MM.1S (cell line): ENCODE measurements around the gene TACR2.

Source experiments
- CTCF ChIP-seq: fragments of 300-600 bp; sonication (generic); IDR thresholded peaks from 2 replicates; pipeline ENCODE4 v1.5.1; 2016; ENCODE audit warnings: antibody characterized with exemption, low read length, mixed read lengths
- EZH2 ChIP-seq: fragments of 300-600 bp; sonication (generic); optimal IDR thresholded peaks from 2 replicates; pipeline ENCODE3; 2017; ENCODE audit warnings: low read depth, mild to moderate bottlenecking, antibody characterized with exemption, low read length, mixed read lengths

GRCh38 chr10:69403066-69403465 is 13.7 kb downstream of the TACR2 start:
- TF ChIP-seq EZH2 (no peak), CTCF (no peak)
